OCI-LY3 (cell line): ENCODE data around the gene IRF1.

ENCODE experiments used
- EZH2phosphoT487 ChIP-seq: fragments of 200-600 bp; shearing (Covaris generic); IDR thresholded peaks from 2 replicates; pipeline ENCODE4 v1.6.1; 2018; ENCODE audit warnings: antibody characterized with exemption, mixed run types, low read depth
- TF ChIP-seq, protein P1 (sequence below): fragments of 200-600, 300-600 bp; sonication (generic); IDR thresholded peaks from 2 replicates; pipeline ENCODE4 v1.5.1; 2014; ENCODE audit warnings: antibody characterized with exemption, low read length, low read depth

- TF ChIP-seq, protein P1, sequence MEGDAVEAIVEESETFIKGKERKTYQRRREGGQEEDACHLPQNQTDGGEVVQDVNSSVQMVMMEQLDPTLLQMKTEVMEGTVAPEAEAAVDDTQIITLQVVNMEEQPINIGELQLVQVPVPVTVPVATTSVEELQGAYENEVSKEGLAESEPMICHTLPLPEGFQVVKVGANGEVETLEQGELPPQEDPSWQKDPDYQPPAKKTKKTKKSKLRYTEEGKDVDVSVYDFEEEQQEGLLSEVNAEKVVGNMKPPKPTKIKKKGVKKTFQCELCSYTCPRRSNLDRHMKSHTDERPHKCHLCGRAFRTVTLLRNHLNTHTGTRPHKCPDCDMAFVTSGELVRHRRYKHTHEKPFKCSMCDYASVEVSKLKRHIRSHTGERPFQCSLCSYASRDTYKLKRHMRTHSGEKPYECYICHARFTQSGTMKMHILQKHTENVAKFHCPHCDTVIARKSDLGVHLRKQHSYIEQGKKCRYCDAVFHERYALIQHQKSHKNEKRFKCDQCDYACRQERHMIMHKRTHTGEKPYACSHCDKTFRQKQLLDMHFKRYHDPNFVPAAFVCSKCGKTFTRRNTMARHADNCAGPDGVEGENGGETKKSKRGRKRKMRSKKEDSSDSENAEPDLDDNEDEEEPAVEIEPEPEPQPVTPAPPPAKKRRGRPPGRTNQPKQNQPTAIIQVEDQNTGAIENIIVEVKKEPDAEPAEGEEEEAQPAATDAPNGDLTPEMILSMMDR: no peak
- no peak for TF ChIP-seq EZH2phosphoT487
Measured at GRCh38 chr5:132528021-132528420, 37.4 kb upstream of the IRF1 start.
